GM23248 (cell line): ENCODE data around the gene SCYL1. TPM values are rescaled to one million over a fixed set of nuclear protein-coding genes. Genes with fewer than 3 reads are reported as not detected.

Source experiments
- DNase-seq: peaks from one replicate; pipeline ENCODE4 v3.0.0-alpha.2; 2015
- H2AFZ ChIP-seq: fragments of 200-600 bp; sonication (generic); 2 replicates; pipeline ENCODE4 v1.6.1; 2016; ENCODE audit warnings: antibody characterized with exemption
- H3F3A ChIP-seq: fragments of 200-600 bp; sonication (generic); 2 replicates; pipeline ENCODE4 v1.6.1; 2016; ENCODE audit warnings: mild to moderate bottlenecking, antibody characterized with exemption, mixed run types; ENCODE audit not compliant: insufficient read depth
- H3K27ac ChIP-seq: fragments of 200-600 bp; sonication (generic); 2 replicates; pipeline ENCODE4 v1.5.1; 2016; ENCODE audit warnings: mild to moderate bottlenecking
- H3K27me3 ChIP-seq: fragments of 200-600 bp; sonication (generic); replicated peaks from 2 replicates; pipeline ENCODE4 v1.6.1; 2016; ENCODE audit warnings: mild to moderate bottlenecking; ENCODE audit not compliant: insufficient read depth
- H3K36me3 ChIP-seq: fragments of 200-600 bp; sonication (generic); 2 replicates; pipeline ENCODE4 v1.6.1; 2016; ENCODE audit warnings: low read depth, mild to moderate bottlenecking
- H3K4me1 ChIP-seq: fragments of 200-600 bp; sonication (generic); 2 replicates; pipeline ENCODE4 v1.6.1; 2016; ENCODE audit warnings: mild to moderate bottlenecking; ENCODE audit not compliant: insufficient read depth
- H3K4me2 ChIP-seq: fragments of 200-600 bp; sonication (generic); one replicate; pipeline ENCODE4 v1.6.1; 2016; ENCODE audit warnings: mild to moderate bottlenecking; ENCODE audit not compliant: unreplicated experiment
- H3K4me3 ChIP-seq: fragments of 200-600 bp; sonication (generic); 2 replicates; pipeline ENCODE4 v1.5.1; 2016; ENCODE audit warnings: mild to moderate bottlenecking
- H3K79me2 ChIP-seq: fragments of 200-600 bp; sonication (generic); 2 replicates; pipeline ENCODE4 v1.6.1; 2016; ENCODE audit warnings: mild to moderate bottlenecking; ENCODE audit not compliant: insufficient read depth
- H3K9ac ChIP-seq: fragments of 200-600 bp; sonication (generic); 2 replicates; pipeline ENCODE4 v1.6.1; 2016; ENCODE audit warnings: mild to moderate bottlenecking
- H3K9me2 ChIP-seq: fragments of 200-600 bp; sonication (generic); 2 replicates; pipeline ENCODE4 v1.6.1; 2016; ENCODE audit warnings: mixed run types, mild to moderate bottlenecking, moderate library complexity; ENCODE audit not compliant: insufficient read depth
- H3K9me3 ChIP-seq: fragments of 200-600 bp; sonication (generic); one replicate; pipeline ENCODE4 v1.6.1; 2017; ENCODE audit warnings: low read depth
- H4K20me1 ChIP-seq: fragments of 200-600 bp; sonication (generic); 2 replicates; pipeline ENCODE4 v1.6.0; 2016; ENCODE audit not compliant: insufficient read depth
- EZH2 ChIP-seq: fragments of 200-600 bp; sonication (generic); IDR thresholded peaks from 2 replicates; pipeline ENCODE4 v1.6.1; 2018; ENCODE audit warnings: antibody characterized with exemption, mild to moderate bottlenecking; ENCODE audit not compliant: insufficient read depth, poor library complexity, severe bottlenecking
- EZH2phosphoT487 ChIP-seq: fragments of 200-600 bp; sonication (generic); IDR thresholded peaks from 2 replicates; pipeline ENCODE4 v1.6.1; 2018; ENCODE audit warnings: antibody characterized with exemption, moderate library complexity, mild to moderate bottlenecking, low read depth; ENCODE audit not compliant: insufficient read depth
- WGBS, 2 experiments: methylation state at CpG; one replicate each; pipeline ENCODE4 v1.1.6; 2015 to 2017; ENCODE audit warnings: low lambda C conversion rate in 2 of 2, low coverage in 1 of 2; ENCODE audit errors: missing lambda C conversion rate in 2 of 2; 5-methylcytosine and 5-hydroxymethylcytosine counted together
- in situ Hi-C: fragments of 300-500 bp; cut with MboI; formaldehyde crosslinking; loops from 2 replicates; pipeline ENCODE4 v1.15.0; 2020
- polyA plus RNA-seq: library from polyadenylated mRNA; unstranded; fragments of >200 nt; fragmentation: Nextera tagmentation; extraction: Ambion mirVana; gene quantifications from 2 replicates; pipeline ENCODE4 v1.2.1, GENCODE V29; 2016
- small RNA-seq: library from RNA; depleted of rRNA; stranded (forward); fragments of <200 nt; gene quantifications from one replicate; pipeline ENCODE3, GENCODE V24; 2014; ENCODE audit warnings: low read depth, low replicate concordance
- total RNA-seq: library from RNA; depleted of rRNA; stranded (reverse); fragments of >200 nt; shearing (Covaris generic); gene quantifications from 2 replicates; pipeline ENCODE4 v1.2.3, GENCODE V29; 2014; rRNA removed

Gene SCYL1
- total and polyA plus RNA-seq, 2 experiments from 2014 or later: 90.7 to 115 TPM

DNA sequence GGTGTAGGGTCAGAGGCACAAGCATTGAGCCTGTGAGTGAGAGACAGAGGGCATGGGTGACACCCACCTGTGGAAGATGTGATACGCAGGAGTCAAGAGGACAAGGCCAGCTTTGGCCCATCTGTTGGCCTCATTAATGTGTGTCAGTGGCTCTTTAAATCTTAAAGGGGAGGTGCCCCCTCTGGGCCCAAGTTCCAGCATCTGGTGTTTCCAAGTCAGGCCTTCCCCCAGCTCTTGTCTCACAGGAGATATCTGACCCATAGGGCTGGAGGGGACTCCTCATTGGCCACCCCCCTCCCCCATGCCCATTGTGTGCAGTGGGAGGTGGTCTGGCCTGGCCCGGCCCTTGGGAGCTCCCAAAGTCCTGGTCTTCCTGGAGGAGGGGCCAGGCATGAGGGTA, 61.8 kb downstream of the SCYL1 start:
- H3F3A ChIP-seq: peaks cover 5% of the 10 kb centered on the region; the same call in 1 of the 2 replicates
- TF ChIP-seq EZH2phosphoT487 (no peak), EZH2 (no peak)
- WGBS, 2 experiments: 80 to 83% methylated on average over 2 of the region's 2 CpGs
- no peak overlapping the region for H3K4me2 ChIP-seq
- no peak for DNase-seq
- H3K79me2 ChIP-seq: no peaks in the 10 kb centered on the region
- H3K27ac ChIP-seq: no peak overlapping the region
- in situ Hi-C loops: no loop called here
- no peak overlapping the region for H3K9ac ChIP-seq
- H3K9me2 ChIP-seq: no peaks in the 10 kb centered on the region
- no peak overlapping the region for H2AFZ ChIP-seq
- no peaks in the 10 kb centered on the region for H3K27me3 ChIP-seq
- H4K20me1 ChIP-seq: no peaks in the 10 kb centered on the region
- H3K4me3 ChIP-seq: no peak overlapping the region
- peaks cover 9% of the 10 kb centered on the region; the same call in 1 of the 2 replicates for H3K36me3 ChIP-seq
- H3K9me3 ChIP-seq: no peaks in the 10 kb centered on the region
- no peaks in the 10 kb centered on the region for H3K4me1 ChIP-seq

Small RNA genes lying within 50 kb of the gene (small RNA-seq; reads per million reads assigned to genes)
- gene AP001362.1 (not detected), gene RF01684 (not detected)

Other genes starting within 250 kb of the SCYL1 start
- gene CDC42EP2, start 210.2 kb upstream of the SCYL1 start, total RNA-seq: 32.1 and 32.6 TPM in 2 replicates
- gene CDC42EP2, start 210.2 kb upstream of the SCYL1 start, polyA plus RNA-seq: 37.9 and 40.3 TPM in 2 replicates
- gene DPF2, start 191.2 kb upstream of the SCYL1 start, total RNA-seq: 27.7 and 30.0 TPM in 2 replicates
- 51.2 and 54.1 TPM in 2 replicates for gene DPF2, start 191.2 kb upstream of the SCYL1 start, polyA plus RNA-seq
- not detected in 2 replicates for gene TIGD3, start 170.3 kb upstream of the SCYL1 start, total RNA-seq
- not detected in 2 replicates for gene TIGD3, start 170.3 kb upstream of the SCYL1 start, polyA plus RNA-seq
- gene SLC25A45, start 142.4 kb upstream of the SCYL1 start, total RNA-seq: 3.6 and 6.4 TPM in 2 replicates
- gene SLC25A45, start 142.4 kb upstream of the SCYL1 start, polyA plus RNA-seq: 3.7 and 3.9 TPM in 2 replicates
- gene FRMD8, start 138.4 kb upstream of the SCYL1 start, total RNA-seq: 80.2 and 106 TPM in 2 replicates
- gene FRMD8, start 138.4 kb upstream of the SCYL1 start, polyA plus RNA-seq: 25.4 and 30.0 TPM in 2 replicates
- gene NEAT1, start 102.3 kb upstream of the SCYL1 start, total RNA-seq: 74.3 and 143 TPM in 2 replicates
- gene NEAT1, start 102.3 kb upstream of the SCYL1 start, polyA plus RNA-seq: 36.2 and 50.7 TPM in 2 replicates
- 2,638 and 3,272 TPM in 2 replicates for gene MALAT1, start 26.0 kb upstream of the SCYL1 start, total RNA-seq
- gene MALAT1, start 26.0 kb upstream of the SCYL1 start, polyA plus RNA-seq: 7,376 and 13,207 TPM in 2 replicates
- gene LTBP3, start 33.3 kb downstream of the SCYL1 start, total RNA-seq: 98.4 and 112 TPM in 2 replicates
- 36.5 and 39.6 TPM in 2 replicates for gene LTBP3, start 33.3 kb downstream of the SCYL1 start, polyA plus RNA-seq
- gene ZNRD2, start 45.4 kb downstream of the SCYL1 start, total RNA-seq: 41.9 and 54.5 TPM in 2 replicates
- gene ZNRD2, start 45.4 kb downstream of the SCYL1 start, polyA plus RNA-seq: 69.3 and 74.9 TPM in 2 replicates
- gene FAM89B, start 47.5 kb downstream of the SCYL1 start, total RNA-seq: 41.2 and 67.0 TPM in 2 replicates
- gene FAM89B, start 47.5 kb downstream of the SCYL1 start, polyA plus RNA-seq: 73.1 and 76.3 TPM in 2 replicates
- gene EHBP1L1, start 51.0 kb downstream of the SCYL1 start, total RNA-seq: 85.5 and 88.5 TPM in 2 replicates
- 11.5 and 12.6 TPM in 2 replicates for gene EHBP1L1, start 51.0 kb downstream of the SCYL1 start, polyA plus RNA-seq
- gene KCNK7, start 70.7 kb downstream of the SCYL1 start, total RNA-seq: not detected in 2 replicates
- not detected in 2 replicates for gene KCNK7, start 70.7 kb downstream of the SCYL1 start, polyA plus RNA-seq
- 17.6 and 24.7 TPM in 2 replicates for gene MAP3K11, start 89.1 kb downstream of the SCYL1 start, total RNA-seq
- 9.5 and 10.6 TPM in 2 replicates for gene MAP3K11, start 89.1 kb downstream of the SCYL1 start, polyA plus RNA-seq
- 23.5 and 30.2 TPM in 2 replicates for gene PCNX3, start 90.7 kb downstream of the SCYL1 start, total RNA-seq
- 8.1 and 8.6 TPM in 2 replicates for gene PCNX3, start 90.7 kb downstream of the SCYL1 start, polyA plus RNA-seq
- 15.9 and 16.6 TPM in 2 replicates for gene SIPA1, start 113.0 kb downstream of the SCYL1 start, total RNA-seq
- gene SIPA1, start 113.0 kb downstream of the SCYL1 start, polyA plus RNA-seq: 10.8 and 13.0 TPM in 2 replicates
- 38.4 and 45.1 TPM in 2 replicates for gene RELA, start 137.8 kb downstream of the SCYL1 start, total RNA-seq
- 67.8 and 74.3 TPM in 2 replicates for gene RELA, start 137.8 kb downstream of the SCYL1 start, polyA plus RNA-seq
- 36.6 and 47.4 TPM in 2 replicates for gene KAT5, start 187.2 kb downstream of the SCYL1 start, total RNA-seq
- gene KAT5, start 187.2 kb downstream of the SCYL1 start, polyA plus RNA-seq: 28.8 and 29.5 TPM in 2 replicates
- gene RNASEH2C, start 195.7 kb downstream of the SCYL1 start, total RNA-seq: 45.7 and 56.1 TPM in 2 replicates
- gene RNASEH2C, start 195.7 kb downstream of the SCYL1 start, polyA plus RNA-seq: 115 and 117 TPM in 2 replicates